ENCODE results near the gene GDF15.

GDF15 gene

GRCh38 chr19:18388960-18389725 is 3.2 kb downstream of the GDF15 start:
- H3K27me3 Mint-ChIP-seq (ENCODE audit: low read depth, poor library complexity), result peaks cover 52% of the 10 kb centered on the region
- no peak overlapping the region for H3K4me3 Mint-ChIP-seq
- TF ChIP-seq, protein P1, sequence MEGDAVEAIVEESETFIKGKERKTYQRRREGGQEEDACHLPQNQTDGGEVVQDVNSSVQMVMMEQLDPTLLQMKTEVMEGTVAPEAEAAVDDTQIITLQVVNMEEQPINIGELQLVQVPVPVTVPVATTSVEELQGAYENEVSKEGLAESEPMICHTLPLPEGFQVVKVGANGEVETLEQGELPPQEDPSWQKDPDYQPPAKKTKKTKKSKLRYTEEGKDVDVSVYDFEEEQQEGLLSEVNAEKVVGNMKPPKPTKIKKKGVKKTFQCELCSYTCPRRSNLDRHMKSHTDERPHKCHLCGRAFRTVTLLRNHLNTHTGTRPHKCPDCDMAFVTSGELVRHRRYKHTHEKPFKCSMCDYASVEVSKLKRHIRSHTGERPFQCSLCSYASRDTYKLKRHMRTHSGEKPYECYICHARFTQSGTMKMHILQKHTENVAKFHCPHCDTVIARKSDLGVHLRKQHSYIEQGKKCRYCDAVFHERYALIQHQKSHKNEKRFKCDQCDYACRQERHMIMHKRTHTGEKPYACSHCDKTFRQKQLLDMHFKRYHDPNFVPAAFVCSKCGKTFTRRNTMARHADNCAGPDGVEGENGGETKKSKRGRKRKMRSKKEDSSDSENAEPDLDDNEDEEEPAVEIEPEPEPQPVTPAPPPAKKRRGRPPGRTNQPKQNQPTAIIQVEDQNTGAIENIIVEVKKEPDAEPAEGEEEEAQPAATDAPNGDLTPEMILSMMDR (IDR thresholded peaks at IDR 0.05), result no peak
- no peak for DNase-seq
- no peak overlapping the region for H3K27ac Mint-ChIP-seq
- H3K4me1 Mint-ChIP-seq, result peaks cover 25% of the 10 kb centered on the region
- no peaks in the 10 kb centered on the region for H3K9me3 Mint-ChIP-seq
- no peaks in the 10 kb centered on the region for H3K36me3 Mint-ChIP-seq (ENCODE audit: low read depth)

- no peaks in the 10 kb centered on the region for H3K9me3 Mint-ChIP-seq
- H3K4me1 Mint-ChIP-seq, result peaks cover 20% of the 10 kb centered on the region
- peaks cover 48% of the 10 kb centered on the region for H3K27me3 Mint-ChIP-seq (ENCODE audit: low read depth, poor library complexity)
- no peak overlapping the region for H3K4me3 Mint-ChIP-seq
- no peak overlapping the region for H3K27ac Mint-ChIP-seq
- DNase-seq, result no peak
- no peaks in the 10 kb centered on the region for H3K36me3 Mint-ChIP-seq (ENCODE audit: low read depth)
- TF ChIP-seq, protein P1 (IDR thresholded peaks at IDR 0.05), result no peak
Measured at GRCh38 chr19:18389726-18390064, 3.7 kb downstream of the GDF15 start.

DNA sequence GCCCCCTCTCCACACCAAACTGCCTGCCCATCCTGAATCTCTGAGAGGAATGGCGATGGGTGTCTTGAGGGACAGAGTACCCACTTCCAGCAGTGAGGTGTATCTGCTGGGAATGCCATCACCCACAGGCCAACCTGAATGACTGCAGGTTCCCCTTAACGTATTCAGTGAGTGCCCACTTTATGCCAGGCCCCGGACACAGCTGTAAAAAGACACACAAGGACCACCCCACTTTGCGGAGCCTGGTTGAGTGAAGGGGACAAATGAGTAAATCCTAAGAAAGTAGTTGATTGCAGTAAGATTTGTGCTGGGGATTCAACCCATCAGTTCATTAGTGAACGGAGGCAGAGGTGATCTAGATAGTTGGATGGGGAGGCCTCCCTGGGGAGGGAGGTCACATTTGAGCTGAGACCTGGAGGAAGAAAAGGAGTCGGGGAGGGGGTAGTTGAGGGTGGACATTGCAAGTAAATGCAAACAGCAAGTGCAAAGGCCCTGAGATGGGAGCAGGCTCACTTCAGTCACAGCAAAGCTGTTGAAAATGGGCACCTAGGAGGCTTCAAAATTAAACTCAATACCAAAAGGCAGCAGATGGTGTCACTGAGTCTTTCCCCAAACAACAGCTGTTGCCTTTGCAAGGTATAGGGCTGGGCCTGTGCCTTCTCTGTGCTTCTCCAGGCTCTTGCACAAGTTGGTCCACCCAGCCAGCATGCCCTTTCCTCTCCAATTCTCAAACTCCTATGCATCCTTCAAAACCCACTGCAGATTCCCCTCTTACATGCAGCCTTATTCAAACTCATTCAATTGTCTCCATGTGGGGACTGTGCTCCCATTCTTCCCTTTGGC is 4.3 kb downstream of the GDF15 start:
- Mint-ChIP-seq H3K36me3 (ENCODE audit: low read depth) (no peaks in the 10 kb centered on the region), H3K27ac (no peak overlapping the region), H3K27me3 (ENCODE audit: low read depth, poor library complexity) (peaks cover 48% of the 10 kb centered on the region), H3K4me1 (peaks cover 16% of the 10 kb centered on the region), H3K4me3 (no peak overlapping the region), H3K9me3 (no peaks in the 10 kb centered on the region)
- TF ChIP-seq, protein P1 (IDR thresholded peaks at IDR 0.05), result no peak
- DNase-seq, result no peak

GRCh38 chr19:18391509-18392075 is 5.6 kb downstream of the GDF15 start:
- peaks cover 36% of the 10 kb centered on the region for H3K27me3 Mint-ChIP-seq (ENCODE audit: low read depth, poor library complexity)
- H3K36me3 Mint-ChIP-seq (ENCODE audit: low read depth), result no peaks in the 10 kb centered on the region
- DNase-seq, result no peak
- H3K4me1 Mint-ChIP-seq, result peaks cover 6% of the 10 kb centered on the region
- no peak overlapping the region for H3K4me3 Mint-ChIP-seq
- TF ChIP-seq, protein P1 (IDR thresholded peaks at IDR 0.05), result no peak
- no peak overlapping the region for H3K27ac Mint-ChIP-seq
- H3K9me3 Mint-ChIP-seq, result no peaks in the 10 kb centered on the region

DNA sequence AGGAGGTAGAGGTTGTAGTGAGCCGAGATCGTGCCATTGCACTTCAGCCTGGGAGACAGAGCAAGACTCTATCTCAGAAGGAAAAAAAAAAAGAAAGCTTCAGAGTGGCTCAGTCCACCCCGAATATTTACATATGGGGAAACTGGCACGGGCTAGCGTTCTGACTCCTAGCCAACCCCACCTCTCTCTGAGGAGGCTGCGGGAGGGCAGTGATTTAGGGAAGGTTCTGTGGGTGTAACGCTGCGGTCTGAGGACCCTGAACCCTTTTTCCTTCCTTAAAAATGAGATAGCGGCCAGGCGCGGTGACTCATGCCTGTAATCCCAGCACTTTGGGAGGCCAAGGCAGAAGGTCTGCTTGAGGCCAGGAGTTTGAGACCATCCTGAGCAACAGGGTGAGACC is 6.5 kb downstream of the GDF15 start:
- Mint-ChIP-seq H3K4me3 (no peak overlapping the region), H3K27ac (no peak overlapping the region), H3K27me3 (ENCODE audit: low read depth, poor library complexity) (peaks cover 28% of the 10 kb centered on the region), H3K9me3 (no peaks in the 10 kb centered on the region), H3K4me1 (peaks cover 6% of the 10 kb centered on the region), H3K36me3 (ENCODE audit: low read depth) (no peaks in the 10 kb centered on the region)
- DNase-seq, result no peak
- TF ChIP-seq, protein P1 (IDR thresholded peaks at IDR 0.05), result no peak

All from nephron progenitor cell (in vitro differentiated cells).